Endometrial microvascular endothelial cells (primary cell): Measurements from ENCODE around the gene WDR3. TPM values are rescaled to one million over a fixed set of nuclear protein-coding genes. Genes with fewer than 3 reads are reported as not detected.
"Not testable (repeated sequence)": the region's sequence is repeated elsewhere in the genome, so short reads cannot be mapped to it uniquely, and the experiment has no call there.

Source experiments
- in situ Hi-C: cut with HindIII; loops from 2 replicates; pipeline ENCODE4 v1.10.0; 2017; ENCODE audit warnings: low sequenced_read_pairs, low pct_unique_long_range_greater_than_20kb; ENCODE audit errors: inconsistent ontology term
- total RNA-seq: library from RNA; depleted of rRNA; stranded (reverse); fragments of >200 nt; gene quantifications from one replicate; pipeline ENCODE4 v1.2.3, GENCODE V29; 2015; ENCODE audit errors: inconsistent ontology term

WDR3 gene
- total RNA-seq, result 27.0 TPM

- in situ Hi-C loops, result no loop called here
Measured at GRCh38 chr1:117929343-117930172, at the start of gene WDR3, which contains the start of gene GDAP2. Gene WDR3 (plus strand): TSS chr1:117929739. CDS start chr1:117933320, 3,581 bp downstream. Gene GDAP2 (minus strand): TSS chr1:117929621. CDS start chr1:117920357, 9,264 bp downstream.

GRCh38 chr1:117883616-117884015 is 45.9 kb upstream of the WDR3 start:
- in situ Hi-C loops, result loop anchor here (25.0 kb wide), 1 partner anchor 121 kb away; no protein-coding TSS in a partner anchor

DNA sequence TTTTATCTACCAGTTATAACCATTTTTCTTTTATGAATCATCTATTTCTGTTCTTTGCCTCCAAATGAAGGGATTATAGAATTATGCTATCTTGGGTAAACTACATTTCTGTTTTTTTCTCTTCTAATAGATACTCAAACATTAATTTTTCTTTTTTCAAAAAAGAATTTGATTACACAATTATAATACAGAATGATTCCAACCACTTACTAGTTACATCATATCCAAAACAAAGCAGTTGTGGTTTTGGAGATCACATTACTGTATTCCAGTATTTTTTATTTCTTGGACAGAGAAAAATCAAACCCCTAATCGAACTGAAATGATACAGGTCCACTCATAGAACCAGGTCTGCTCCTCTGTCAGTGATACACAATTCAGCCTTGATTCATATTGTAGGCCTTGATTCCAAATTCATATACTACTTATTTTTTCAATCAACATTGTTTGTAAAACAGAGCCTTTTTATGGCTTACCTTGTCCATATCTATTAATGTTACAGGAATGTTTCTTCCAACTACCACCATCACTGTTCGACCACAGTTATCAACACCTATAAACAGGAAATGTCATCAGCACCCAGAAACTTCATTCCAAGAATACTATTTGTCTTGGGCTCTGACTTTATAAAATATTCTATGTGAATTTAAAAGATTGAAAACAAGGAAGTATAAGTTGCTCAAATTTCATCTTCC is 43.3 kb upstream of the WDR3 start:
- in situ Hi-C loops, result loop anchor here (25.0 kb wide), 1 partner anchor 124 kb away; no protein-coding TSS in a partner anchor

- in situ Hi-C loops, result loop anchor here (25.0 kb wide), 1 partner anchor 128 kb away; no protein-coding TSS in a partner anchor
Measured at GRCh38 chr1:117890452-117890851, 39.1 kb upstream of the WDR3 start.

- in situ Hi-C loops, result loop anchor here (25.0 kb wide), 1 partner anchor 130 kb away; no protein-coding TSS in a partner anchor
Measured at GRCh38 chr1:117892512-117892911, 37.0 kb upstream of the WDR3 start.

- in situ Hi-C loops, result loop anchor here (25.0 kb wide), 1 partner anchor 132 kb away; no protein-coding TSS in a partner anchor
Measured at GRCh38 chr1:117894078-117894477, 35.5 kb upstream of the WDR3 start.

- in situ Hi-C loops, result loop anchor here (25.0 kb wide), 1 partner anchor 133 kb away; no protein-coding TSS in a partner anchor
Measured at GRCh38 chr1:117895482-117896114, 33.9 kb upstream of the WDR3 start.

GRCh38 chr1:117897551-117897950 is 32.0 kb upstream of the WDR3 start:
- in situ Hi-C loops, result loop anchor here (25.0 kb wide), 1 partner anchor 135 kb away; no protein-coding TSS in a partner anchor

DNA sequence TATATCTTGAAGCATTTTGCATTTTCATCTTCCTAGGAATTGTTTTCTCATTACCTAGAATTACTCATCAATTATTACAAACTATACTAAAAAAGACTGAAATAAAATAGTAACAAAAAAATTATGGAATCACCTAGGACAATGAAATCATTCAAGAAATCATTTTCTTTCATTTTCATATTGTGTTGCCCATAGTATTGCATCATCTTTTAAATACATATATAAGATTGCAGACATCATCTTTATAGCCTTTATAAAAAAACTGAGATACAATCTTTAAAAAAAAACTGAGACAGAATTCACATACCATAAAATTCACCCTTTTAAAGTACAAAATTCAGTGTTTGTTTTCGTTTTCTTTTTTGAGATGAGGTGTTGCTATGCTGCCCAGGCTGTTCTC is 29.7 kb upstream of the WDR3 start:
- in situ Hi-C loops, result loop anchor here (25.0 kb wide), 1 partner anchor 138 kb away; no protein-coding TSS in a partner anchor

DNA sequence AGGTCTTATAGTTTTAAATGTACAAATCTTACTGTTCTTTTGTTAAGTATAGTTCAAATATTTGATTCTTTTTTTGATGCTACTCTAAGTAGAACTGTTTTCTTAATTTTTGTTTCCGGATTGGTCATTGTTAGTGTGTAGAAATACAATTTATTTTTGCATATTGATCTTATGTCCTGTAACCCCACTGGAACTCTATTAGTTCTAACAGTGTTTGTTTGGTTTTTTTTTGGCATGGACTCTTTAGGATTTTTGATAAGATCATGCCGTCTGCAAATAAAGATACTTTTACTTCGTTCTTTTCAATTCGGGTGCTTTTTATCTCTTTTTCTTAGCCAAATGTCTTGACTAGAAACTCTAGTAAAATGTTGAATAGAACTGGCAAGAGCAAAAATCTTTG is 26.6 kb upstream of the WDR3 start:
- in situ Hi-C loops, result no loop called here

GRCh38 chr1:117904485-117904884 is 25.1 kb upstream of the WDR3 start:
- in situ Hi-C loops, result no loop called here

GRCh38 chr1:117905019-117905418 is 24.5 kb upstream of the WDR3 start:
- in situ Hi-C loops, result no loop called here

- in situ Hi-C loops, result no loop called here
Measured at GRCh38 chr1:117911051-117911450, 18.5 kb upstream of the WDR3 start.

DNA sequence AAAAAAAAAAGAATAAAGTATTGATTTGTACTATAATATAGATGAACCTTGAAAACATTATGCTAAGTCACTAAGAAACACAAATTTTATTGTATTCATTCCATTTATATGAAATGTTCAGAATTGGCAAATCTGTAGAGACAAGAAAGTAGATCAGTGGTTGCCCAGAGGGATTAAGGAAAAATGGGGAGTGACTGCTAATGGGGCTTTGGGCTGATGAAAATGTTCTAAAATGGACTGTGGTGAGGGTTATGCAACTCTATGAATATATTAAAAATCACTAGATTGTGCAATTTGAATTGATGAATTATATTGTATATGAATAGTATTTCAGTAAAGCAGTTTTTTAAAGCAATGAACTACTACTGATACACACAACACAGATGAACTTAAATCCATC is 10.2 kb upstream of the WDR3 start:
- in situ Hi-C loops, result no loop called here

- in situ Hi-C loops, result no loop called here
Measured at GRCh38 chr1:117921991-117922390, 7.5 kb upstream of the WDR3 start.

DNA sequence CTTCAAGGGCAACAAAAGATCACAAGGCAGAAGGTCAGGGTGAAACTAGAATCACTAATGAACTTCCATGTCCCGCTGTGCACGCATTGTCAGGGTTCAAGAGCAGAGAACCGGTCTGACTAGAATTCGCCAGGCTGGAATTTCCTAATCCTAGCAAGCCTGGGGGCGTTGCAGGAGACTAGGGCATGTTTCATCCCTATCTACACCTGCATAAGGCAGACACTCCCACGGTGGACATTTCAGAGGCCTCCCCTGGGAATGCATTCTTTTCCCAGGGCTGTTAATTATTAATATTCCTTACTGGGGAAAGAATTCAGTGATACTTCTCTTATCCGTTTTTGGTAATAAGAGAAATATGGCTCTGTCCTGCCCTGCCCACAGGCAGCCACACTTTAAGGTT is 6.8 kb upstream of the WDR3 start:
- in situ Hi-C loops, result not testable (repeated sequence)

DNA sequence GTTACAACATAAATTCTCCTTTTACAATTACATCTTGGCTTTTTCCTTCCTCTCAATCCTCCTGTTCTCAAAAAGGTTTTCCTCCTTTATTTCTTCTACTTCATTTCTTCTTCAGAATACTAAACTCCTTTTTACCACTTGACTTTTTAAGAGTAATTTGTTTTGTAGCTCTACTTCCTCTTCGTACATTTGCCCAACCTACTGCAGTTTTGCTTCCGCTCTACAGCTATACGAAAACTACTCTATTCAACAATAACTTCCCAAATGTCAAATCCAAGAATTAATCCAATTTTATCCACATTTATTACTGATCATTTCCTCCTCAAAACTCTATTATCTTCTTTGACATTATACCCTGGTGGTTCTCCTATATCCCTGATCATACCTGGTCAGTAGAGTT is 3.6 kb upstream of the WDR3 start:
- in situ Hi-C loops, result no loop called here

- in situ Hi-C loops, result no loop called here
Measured at GRCh38 chr1:117928881-117929342, 627 bp upstream of the WDR3 start.

DNA sequence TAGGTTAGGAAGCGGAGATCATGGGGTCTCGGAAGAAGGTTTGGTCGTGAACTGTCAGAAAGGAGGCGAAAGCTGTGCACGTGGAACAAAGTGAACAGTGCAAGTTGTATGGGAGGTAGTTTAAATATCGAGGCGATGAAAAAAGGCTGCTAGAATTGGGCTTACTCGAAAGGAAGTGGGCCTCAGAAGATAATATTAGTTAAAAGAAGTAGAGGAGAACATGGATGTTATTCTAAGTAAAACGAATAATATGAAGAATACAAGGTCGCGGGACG is 571 bp downstream of the WDR3 start:
- in situ Hi-C loops, result no loop called here
